Measurements from ENCODE around the gene NET1. TPM values are rescaled to one million over a fixed set of nuclear protein-coding genes. Genes with fewer than 3 reads are reported as not detected.

The NET1 gene
- total RNA-seq, 4 donors from 2014 or later, result 272 to 430 (median 363) TPM

GRCh38 chr10:5460468-5461202 lies 48.3 kb downstream of the NET1 start:
- Histone ChIP-seq H3K36me3 (peaks cover 28 to 48% (median 33%) of the 10 kb centered on the region in 4 donors), H3K4me1 (peaks cover 5 to 38% (median 20%) of the 10 kb centered on the region in 4 donors), H3K27me3 (no peaks in the 10 kb centered on the region), H3K4me3 (no peak overlapping the region), H3K9me3 (no peaks in the 10 kb centered on the region), H3K27ac (replicated peaks in 1 of 4) (peak overlapping the region in 3 of 4 donors; percentile 5 to 48 (median 32))
- TF ChIP-seq EP300 (IDR thresholded peaks at IDR 0.05) (no peak), CTCF (IDR thresholded peaks at IDR 0.05) (no peak), POLR2AphosphoS5 (IDR thresholded peaks at IDR 0.05) (peak in 1 of 2 donors; percentile 59), POLR2A (IDR thresholded peaks at IDR 0.05; ENCODE audit: low read depth) (no peak)
- intact Hi-C loops (cut with DNase I), result no loop called here
- DNase-seq (ENCODE audit: extremely low spot score), result peak; percentile 81
- WGBS, result 82% methylated on average over 12 of the region's 14 CpGs

- no peaks in the 10 kb centered on the region for H3K9me3 ChIP-seq
- 85% methylated on average over 4 of the region's 4 CpGs for WGBS
- intact Hi-C loops (cut with DNase I), result no loop called here
- no peak overlapping the region for H3K4me3 ChIP-seq
- H3K4me1 ChIP-seq, result peaks cover 8 to 43% (median 25%) of the 10 kb centered on the region in 4 donors
- peaks cover 23 to 42% (median 28%) of the 10 kb centered on the region in 4 donors for H3K36me3 ChIP-seq
- TF ChIP-seq POLR2A (IDR thresholded peaks at IDR 0.05; ENCODE audit: low read depth) (no peak), POLR2AphosphoS5 (IDR thresholded peaks at IDR 0.05) (no peak), EP300 (IDR thresholded peaks at IDR 0.05) (no peak), CTCF (IDR thresholded peaks at IDR 0.05) (no peak)
- peak overlapping the region in 3 of 4 donors; percentile 16 to 62 (median 48) for H3K27ac ChIP-seq (replicated peaks in 1 of 4)
- no peaks in the 10 kb centered on the region for H3K27me3 ChIP-seq
- peak; percentile 88 for DNase-seq (ENCODE audit: extremely low spot score)
Observed at GRCh38 chr10:5461203-5461588, 48.8 kb downstream of the NET1 start.

- peak overlapping the region; percentile 16 to 62 (median 38) for H3K27ac ChIP-seq (replicated peaks in 1 of 4)
- peak; percentile 81 for DNase-seq (ENCODE audit: extremely low spot score)
- intact Hi-C loops (cut with DNase I), result no loop called here
- H3K4me3 ChIP-seq, result no peak overlapping the region
- H3K9me3 ChIP-seq, result no peaks in the 10 kb centered on the region
- TF ChIP-seq POLR2AphosphoS5 (IDR thresholded peaks at IDR 0.05), result peak in 1 of 2 donors; percentile 14
- TF ChIP-seq CTCF (IDR thresholded peaks at IDR 0.05), result no peak
- H3K36me3 ChIP-seq, result peaks cover 13 to 32% (median 18%) of the 10 kb centered on the region in 4 donors
- H3K27me3 ChIP-seq, result no peaks in the 10 kb centered on the region
- H3K4me1 ChIP-seq, result peaks cover 14 to 53% (median 35%) of the 10 kb centered on the region in 4 donors
- 56% methylated on average over 17 of the region's 17 CpGs for WGBS
Observed at GRCh38 chr10:5461914-5462840, 49.8 kb downstream of the NET1 start.

GRCh38 chr10:5462841-5463293 lies 50.5 kb downstream of the NET1 start:
- intact Hi-C loops (cut with DNase I), result no loop called here
- H3K4me1 ChIP-seq, result peaks cover 14 to 58% (median 38%) of the 10 kb centered on the region in 4 donors
- TF ChIP-seq EP300 (IDR thresholded peaks at IDR 0.05) (no peak), CTCF (IDR thresholded peaks at IDR 0.05) (no peak), POLR2A (IDR thresholded peaks at IDR 0.05; ENCODE audit: low read depth) (no peak)
- 97% methylated on average over 6 of the region's 7 CpGs for WGBS
- H3K9me3 ChIP-seq, result peaks cover 0 to under 1% (median 0%) of the 10 kb centered on the region in 4 donors
- H3K36me3 ChIP-seq, result peaks cover 10 to 25% (median 13%) of the 10 kb centered on the region in 4 donors
- no peaks in the 10 kb centered on the region for H3K27me3 ChIP-seq
- no peak overlapping the region for H3K4me3 ChIP-seq
- H3K27ac ChIP-seq (replicated peaks in 1 of 4), result no peak overlapping the region
- DNase-seq (ENCODE audit: extremely low spot score), result peak; percentile 79

All from esophagus muscularis mucosa (tissue), 4 donors.